HepG2 (cell line): ENCODE data around the gene JPH4. TPM values are rescaled to one million over a fixed set of nuclear protein-coding genes. Genes with fewer than 3 reads are reported as not detected.
A peak's percentile ranks its signal among the peaks of the same experiment; 100 is the strongest.

Experiments
- MBD4 ChIP-seq: IDR thresholded peaks from 2 replicates; pipeline ENCODE4 v1.6.1; 2012; ENCODE audit warnings: low read length, inconsistent platforms, borderline replicate concordance
- POLR2G ChIP-seq: fragments of 200-400 bp; formaldehyde crosslinking; IDR thresholded peaks from 2 replicates; pipeline ENCODE4 v1.6.1; 2018; ENCODE audit warnings: mild to moderate bottlenecking, low read depth, low read length, moderate library complexity
- SIX4 ChIP-seq: sonication (generic); formaldehyde crosslinking; IDR thresholded peaks from 2 replicates; pipeline ENCODE4 v1.4.0; 2020; ENCODE audit warnings: missing genetic modification reagents
- SMARCC2 ChIP-seq: fragments of 450-650 bp; IDR thresholded peaks from 2 replicates; pipeline ENCODE4 v1.6.1; 2017; ENCODE audit warnings: antibody characterized with exemption, mild to moderate bottlenecking
- SNAI1 ChIP-seq: sonication (generic); formaldehyde crosslinking; IDR thresholded peaks from 2 replicates; pipeline ENCODE4 v1.5.0; 2020; ENCODE audit warnings: mild to moderate bottlenecking, missing genetic modification reagents, borderline replicate concordance
- SRSF4 ChIP-seq: fragments of 200-400 bp; formaldehyde crosslinking; IDR thresholded peaks from one replicate; pipeline ENCODE4 v1.6.1; 2018; ENCODE audit warnings: mild to moderate bottlenecking, low read depth, low read length, moderate library complexity; ENCODE audit not compliant: poor library complexity, severe bottlenecking
- ZMYM3 ChIP-seq: sonication (generic); formaldehyde crosslinking; IDR thresholded peaks from 2 replicates; pipeline ENCODE4 v1.5.1; 2020; ENCODE audit warnings: mild to moderate bottlenecking, missing genetic modification reagents
- ZNF350 ChIP-seq: sonication (generic); formaldehyde crosslinking; IDR thresholded peaks from 2 replicates; pipeline ENCODE4 v1.4.0; 2020; ENCODE audit warnings: mild to moderate bottlenecking, low read depth, missing genetic modification reagents, borderline replicate concordance
- ZNF556 ChIP-seq: sonication (generic); formaldehyde crosslinking; IDR thresholded peaks from 2 replicates; pipeline ENCODE4 v1.4.0; 2020; ENCODE audit warnings: mild to moderate bottlenecking, missing genetic modification reagents, borderline replicate concordance
- ZSCAN29 ChIP-seq: sonication (generic); formaldehyde crosslinking; conservative IDR thresholded peaks from 2 replicates; pipeline ENCODE4 v1.4.0; 2020; ENCODE audit warnings: mild to moderate bottlenecking, missing genetic modification reagents
- polyA plus RNA-seq, 8 experiments: library from polyadenylated mRNA; depleted of rRNA in 3 of 8; stranded (reverse) in 7 of 8; unstranded in 1 of 8; fragments of >200 nt; fragmentation: Illumina TruSeq in 4 of 8; extraction: Trizol in 4 of 8; gene quantifications; 2 replicates each; pipeline versions ENCODE4 v1.2.1 to v1.2.3, GENCODE V29; 2011 to 2016; ENCODE audit warnings: low read depth in 4 of 8, missing spikeins in 1 of 8, mixed read lengths in 1 of 8; ENCODE audit not compliant: insufficient read depth in 1 of 8
- total RNA-seq, 5 experiments: library from RNA; depleted of rRNA; stranded (reverse); fragments of >200 nt; fragmentation: Illumina TruSeq; extraction: Trizol; gene quantifications; 2 replicates each; pipeline ENCODE4 v1.2.3, GENCODE V29; 2016; ENCODE audit warnings: low read depth in 1 of 5
- TF ChIP-seq, protein P1 (sequence below): sonication (generic); formaldehyde crosslinking; IDR thresholded peaks from 2 replicates; pipeline ENCODE4 v1.5.1; 2020; ENCODE audit warnings: mild to moderate bottlenecking, missing genetic modification reagents, borderline replicate concordance
- TF ChIP-seq, protein P2 (sequence below): sonication (generic); formaldehyde crosslinking; IDR thresholded peaks from 2 replicates; pipeline ENCODE4 v1.8.0; 2022; ENCODE audit warnings: missing genetic modification reagents, mild to moderate bottlenecking, moderate library complexity, borderline replicate concordance
- TF ChIP-seq, protein P3 (sequence below): IDR thresholded peaks from 2 replicates; pipeline ENCODE4 v1.6.1; 2012; ENCODE audit warnings: low read length, improper control_type of control experiment
- TF ChIP-seq, protein P4 (sequence below): sonication (generic); formaldehyde crosslinking; IDR thresholded peaks from 2 replicates; pipeline ENCODE4 v1.5.0; 2020; ENCODE audit warnings: mild to moderate bottlenecking, missing genetic modification reagents, moderate library complexity

JPH4 gene
- total and polyA plus RNA-seq, 2 of the 13 experiments (the other 11 are each of a cell fraction or from before 2014, with no cell fraction given) = 0.08 to 0.22 TPM

DNA sequence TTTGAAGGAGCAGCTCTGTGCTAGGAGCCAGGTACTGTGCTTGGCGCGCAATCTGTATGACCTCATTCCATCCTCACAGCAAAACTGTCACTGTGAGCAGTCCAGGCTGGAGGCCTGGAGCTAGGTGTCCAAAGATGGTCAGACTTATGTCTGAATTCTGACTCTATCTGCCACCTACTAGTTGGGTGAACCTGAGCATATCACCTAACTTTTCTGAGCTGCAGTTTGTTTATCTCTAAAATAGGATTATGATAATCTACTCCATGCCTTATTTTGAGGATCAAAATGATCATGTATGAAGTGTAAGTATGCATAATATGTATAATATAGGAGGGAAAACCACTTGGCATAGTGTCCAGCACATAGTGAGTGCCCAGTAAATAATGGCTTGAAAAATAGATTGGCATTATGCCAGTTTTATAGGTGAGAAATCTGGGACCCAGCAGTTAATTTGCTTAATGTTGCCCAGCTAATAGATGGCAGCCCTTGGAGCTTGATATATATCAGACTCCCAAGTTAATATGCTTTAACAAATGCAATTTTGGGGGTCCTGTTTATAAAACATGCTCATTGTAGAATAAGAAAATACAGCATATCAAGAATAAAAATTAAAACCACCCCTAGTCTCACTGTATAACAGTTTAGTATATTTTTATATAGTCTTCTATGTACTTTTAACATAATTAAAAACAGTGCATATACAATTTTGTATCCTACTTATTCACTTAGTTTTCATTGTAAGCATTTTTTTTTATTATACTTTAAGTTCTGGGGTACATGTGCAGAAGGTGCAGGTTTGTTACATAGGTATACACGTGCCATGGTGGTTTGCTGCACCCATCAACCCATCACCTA is 4.5 kb upstream of the JPH4 start (continued):
- TF ChIP-seq, protein P1, sequence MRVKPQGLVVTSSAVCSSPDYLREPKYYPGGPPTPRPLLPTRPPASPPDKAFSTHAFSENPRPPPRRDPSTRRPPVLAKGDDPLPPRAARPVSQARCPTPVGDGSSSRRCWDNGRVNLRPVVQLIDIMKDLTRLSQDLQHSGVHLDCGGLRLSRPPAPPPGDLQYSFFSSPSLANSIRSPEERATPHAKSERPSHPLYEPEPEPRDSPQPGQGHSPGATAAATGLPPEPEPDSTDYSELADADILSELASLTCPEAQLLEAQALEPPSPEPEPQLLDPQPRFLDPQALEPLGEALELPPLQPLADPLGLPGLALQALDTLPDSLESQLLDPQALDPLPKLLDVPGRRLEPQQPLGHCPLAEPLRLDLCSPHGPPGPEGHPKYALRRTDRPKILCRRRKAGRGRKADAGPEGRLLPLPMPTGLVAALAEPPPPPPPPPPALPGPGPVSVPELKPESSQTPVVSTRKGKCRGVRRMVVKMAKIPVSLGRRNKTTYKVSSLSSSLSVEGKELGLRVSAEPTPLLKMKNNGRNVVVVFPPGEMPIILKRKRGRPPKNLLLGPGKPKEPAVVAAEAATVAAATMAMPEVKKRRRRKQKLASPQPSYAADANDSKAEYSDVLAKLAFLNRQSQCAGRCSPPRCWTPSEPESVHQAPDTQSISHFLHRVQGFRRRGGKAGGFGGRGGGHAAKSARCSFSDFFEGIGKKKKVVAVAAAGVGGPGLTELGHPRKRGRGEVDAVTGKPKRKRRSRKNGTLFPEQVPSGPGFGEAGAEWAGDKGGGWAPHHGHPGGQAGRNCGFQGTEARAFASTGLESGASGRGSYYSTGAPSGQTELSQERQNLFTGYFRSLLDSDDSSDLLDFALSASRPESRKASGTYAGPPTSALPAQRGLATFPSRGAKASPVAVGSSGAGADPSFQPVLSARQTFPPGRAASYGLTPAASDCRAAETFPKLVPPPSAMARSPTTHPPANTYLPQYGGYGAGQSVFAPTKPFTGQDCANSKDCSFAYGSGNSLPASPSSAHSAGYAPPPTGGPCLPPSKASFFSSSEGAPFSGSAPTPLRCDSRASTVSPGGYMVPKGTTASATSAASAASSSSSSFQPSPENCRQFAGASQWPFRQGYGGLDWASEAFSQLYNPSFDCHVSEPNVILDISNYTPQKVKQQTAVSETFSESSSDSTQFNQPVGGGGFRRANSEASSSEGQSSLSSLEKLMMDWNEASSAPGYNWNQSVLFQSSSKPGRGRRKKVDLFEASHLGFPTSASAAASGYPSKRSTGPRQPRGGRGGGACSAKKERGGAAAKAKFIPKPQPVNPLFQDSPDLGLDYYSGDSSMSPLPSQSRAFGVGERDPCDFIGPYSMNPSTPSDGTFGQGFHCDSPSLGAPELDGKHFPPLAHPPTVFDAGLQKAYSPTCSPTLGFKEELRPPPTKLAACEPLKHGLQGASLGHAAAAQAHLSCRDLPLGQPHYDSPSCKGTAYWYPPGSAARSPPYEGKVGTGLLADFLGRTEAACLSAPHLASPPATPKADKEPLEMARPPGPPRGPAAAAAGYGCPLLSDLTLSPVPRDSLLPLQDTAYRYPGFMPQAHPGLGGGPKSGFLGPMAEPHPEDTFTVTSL (CRISPR knock-in tag) = peak; percentile 13; the same call in 1 of the 2 replicates
- TF ChIP-seq ZMYM3 (CRISPR knock-in tag) = no peak
- no peak for TF ChIP-seq ZNF350 (CRISPR knock-in tag)
- TF ChIP-seq, protein P2, sequence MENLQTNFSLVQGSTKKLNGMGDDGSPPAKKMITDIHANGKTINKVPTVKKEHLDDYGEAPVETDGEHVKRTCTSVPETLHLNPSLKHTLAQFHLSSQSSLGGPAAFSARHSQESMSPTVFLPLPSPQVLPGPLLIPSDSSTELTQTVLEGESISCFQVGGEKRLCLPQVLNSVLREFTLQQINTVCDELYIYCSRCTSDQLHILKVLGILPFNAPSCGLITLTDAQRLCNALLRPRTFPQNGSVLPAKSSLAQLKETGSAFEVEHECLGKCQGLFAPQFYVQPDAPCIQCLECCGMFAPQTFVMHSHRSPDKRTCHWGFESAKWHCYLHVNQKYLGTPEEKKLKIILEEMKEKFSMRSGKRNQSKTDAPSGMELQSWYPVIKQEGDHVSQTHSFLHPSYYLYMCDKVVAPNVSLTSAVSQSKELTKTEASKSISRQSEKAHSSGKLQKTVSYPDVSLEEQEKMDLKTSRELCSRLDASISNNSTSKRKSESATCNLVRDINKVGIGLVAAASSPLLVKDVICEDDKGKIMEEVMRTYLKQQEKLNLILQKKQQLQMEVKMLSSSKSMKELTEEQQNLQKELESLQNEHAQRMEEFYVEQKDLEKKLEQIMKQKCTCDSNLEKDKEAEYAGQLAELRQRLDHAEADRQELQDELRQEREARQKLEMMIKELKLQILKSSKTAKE (CRISPR knock-in tag) = 0 out of 2 replicates have a peak, but pooled peaks have one; percentile 6
- TF ChIP-seq SMARCC2 = no peak
- TF ChIP-seq POLR2G = peak; percentile 84
- no peak for TF ChIP-seq SIX4 (CRISPR knock-in tag)
- TF ChIP-seq, protein P3, sequence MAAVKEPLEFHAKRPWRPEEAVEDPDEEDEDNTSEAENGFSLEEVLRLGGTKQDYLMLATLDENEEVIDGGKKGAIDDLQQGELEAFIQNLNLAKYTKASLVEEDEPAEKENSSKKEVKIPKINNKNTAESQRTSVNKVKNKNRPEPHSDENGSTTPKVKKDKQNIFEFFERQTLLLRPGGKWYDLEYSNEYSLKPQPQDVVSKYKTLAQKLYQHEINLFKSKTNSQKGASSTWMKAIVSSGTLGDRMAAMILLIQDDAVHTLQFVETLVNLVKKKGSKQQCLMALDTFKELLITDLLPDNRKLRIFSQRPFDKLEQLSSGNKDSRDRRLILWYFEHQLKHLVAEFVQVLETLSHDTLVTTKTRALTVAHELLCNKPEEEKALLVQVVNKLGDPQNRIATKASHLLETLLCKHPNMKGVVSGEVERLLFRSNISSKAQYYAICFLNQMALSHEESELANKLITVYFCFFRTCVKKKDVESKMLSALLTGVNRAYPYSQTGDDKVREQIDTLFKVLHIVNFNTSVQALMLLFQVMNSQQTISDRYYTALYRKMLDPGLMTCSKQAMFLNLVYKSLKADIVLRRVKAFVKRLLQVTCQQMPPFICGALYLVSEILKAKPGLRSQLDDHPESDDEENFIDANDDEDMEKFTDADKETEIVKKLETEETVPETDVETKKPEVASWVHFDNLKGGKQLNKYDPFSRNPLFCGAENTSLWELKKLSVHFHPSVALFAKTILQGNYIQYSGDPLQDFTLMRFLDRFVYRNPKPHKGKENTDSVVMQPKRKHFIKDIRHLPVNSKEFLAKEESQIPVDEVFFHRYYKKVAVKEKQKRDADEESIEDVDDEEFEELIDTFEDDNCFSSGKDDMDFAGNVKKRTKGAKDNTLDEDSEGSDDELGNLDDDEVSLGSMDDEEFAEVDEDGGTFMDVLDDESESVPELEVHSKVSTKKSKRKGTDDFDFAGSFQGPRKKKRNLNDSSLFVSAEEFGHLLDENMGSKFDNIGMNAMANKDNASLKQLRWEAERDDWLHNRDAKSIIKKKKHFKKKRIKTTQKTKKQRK = no peak; the same call in 1 of the 2 replicates
- TF ChIP-seq, protein P4, sequence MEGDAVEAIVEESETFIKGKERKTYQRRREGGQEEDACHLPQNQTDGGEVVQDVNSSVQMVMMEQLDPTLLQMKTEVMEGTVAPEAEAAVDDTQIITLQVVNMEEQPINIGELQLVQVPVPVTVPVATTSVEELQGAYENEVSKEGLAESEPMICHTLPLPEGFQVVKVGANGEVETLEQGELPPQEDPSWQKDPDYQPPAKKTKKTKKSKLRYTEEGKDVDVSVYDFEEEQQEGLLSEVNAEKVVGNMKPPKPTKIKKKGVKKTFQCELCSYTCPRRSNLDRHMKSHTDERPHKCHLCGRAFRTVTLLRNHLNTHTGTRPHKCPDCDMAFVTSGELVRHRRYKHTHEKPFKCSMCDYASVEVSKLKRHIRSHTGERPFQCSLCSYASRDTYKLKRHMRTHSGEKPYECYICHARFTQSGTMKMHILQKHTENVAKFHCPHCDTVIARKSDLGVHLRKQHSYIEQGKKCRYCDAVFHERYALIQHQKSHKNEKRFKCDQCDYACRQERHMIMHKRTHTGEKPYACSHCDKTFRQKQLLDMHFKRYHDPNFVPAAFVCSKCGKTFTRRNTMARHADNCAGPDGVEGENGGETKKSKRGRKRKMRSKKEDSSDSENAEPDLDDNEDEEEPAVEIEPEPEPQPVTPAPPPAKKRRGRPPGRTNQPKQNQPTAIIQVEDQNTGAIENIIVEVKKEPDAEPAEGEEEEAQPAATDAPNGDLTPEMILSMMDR (CRISPR knock-in tag) = no peak
- TF ChIP-seq SNAI1 (CRISPR knock-in tag) = 0 out of 2 replicates have a peak, but pooled peaks have one; percentile 10
- peak; percentile 92 for TF ChIP-seq MBD4
- 0 out of 2 replicates have a peak, but pooled peaks have one; percentile 2 for TF ChIP-seq ZNF556
- TF ChIP-seq ZSCAN29 (CRISPR knock-in tag) = 0 out of 2 replicates have a peak, but pooled peaks have one; percentile 8
- peak; percentile 92 for TF ChIP-seq SRSF4
